IMR-90 (cell line): ENCODE results near the gene TAC4. TPM values are rescaled to one million over a fixed set of nuclear protein-coding genes. Genes with fewer than 3 reads are reported as not detected.

ENCODE experiments used
- BHLHE40 ChIP-seq: fragments of 150-350 bp; IDR thresholded peaks from 2 replicates; pipeline ENCODE4 v1.6.1; 2016; ENCODE audit warnings: mild to moderate bottlenecking, low read depth, low read length
- FOS ChIP-seq: fragments of 150-350 bp; IDR thresholded peaks from 2 replicates; pipeline ENCODE4 v1.6.1; 2016; ENCODE audit warnings: low read depth, low read length
- MAFK ChIP-seq: IDR thresholded peaks from 2 replicates; pipeline ENCODE4 v1.6.1; 2012; ENCODE audit warnings: low read depth, low read length, improper control_type of control experiment
- SMC3 ChIP-seq: fragments of 150-350 bp; IDR thresholded peaks from 2 replicates; pipeline ENCODE4 v1.6.1; 2016; ENCODE audit warnings: low read depth, mild to moderate bottlenecking, antibody characterized with exemption, low read length, moderate library complexity
- polyA plus RNA-seq, 3 experiments: library from polyadenylated mRNA; depleted of rRNA; stranded (reverse); fragments of >200 nt; gene quantifications; 2 replicates each; pipeline ENCODE4 v1.2.3, GENCODE V29; 2012; ENCODE audit warnings: low replicate concordance in 1 of 3
- total RNA-seq: library from RNA; depleted of rRNA; stranded (reverse); fragments of >200 nt; gene quantifications from 2 replicates; pipeline ENCODE4 v1.2.3, GENCODE V29; 2012

The TAC4 gene
- total and polyA plus RNA-seq, 2 of the 4 experiments (the other 2 are of a cell fraction), result not detected

GRCh38 chr17:49851387-49852291 is 3.8 kb upstream of the TAC4 start (continued):
- TF ChIP-seq MAFK, result no peak
- TF ChIP-seq FOS, result no peak
- peak; percentile 67 for TF ChIP-seq SMC3
- TF ChIP-seq BHLHE40, result peak; percentile 52; the same call in 1 of the 2 replicates
